C4-2B (cell line): ENCODE data around the gene SLC2A13.

Source experiments
- H3K27ac ChIP-seq: fragments of 450-650 bp; 2 replicates; pipeline ENCODE4 v1.5.1; 2017
- ZFX ChIP-seq: fragments of 450-650 bp; IDR thresholded peaks from 2 replicates; pipeline ENCODE4 v1.6.1; 2017
- TF ChIP-seq, protein P1 (sequence below): fragments of 450-650 bp; conservative IDR thresholded peaks from 2 replicates; pipeline ENCODE4 v1.5.1; 2017; ENCODE audit warnings: mild to moderate bottlenecking

SLC2A13 gene

DNA sequence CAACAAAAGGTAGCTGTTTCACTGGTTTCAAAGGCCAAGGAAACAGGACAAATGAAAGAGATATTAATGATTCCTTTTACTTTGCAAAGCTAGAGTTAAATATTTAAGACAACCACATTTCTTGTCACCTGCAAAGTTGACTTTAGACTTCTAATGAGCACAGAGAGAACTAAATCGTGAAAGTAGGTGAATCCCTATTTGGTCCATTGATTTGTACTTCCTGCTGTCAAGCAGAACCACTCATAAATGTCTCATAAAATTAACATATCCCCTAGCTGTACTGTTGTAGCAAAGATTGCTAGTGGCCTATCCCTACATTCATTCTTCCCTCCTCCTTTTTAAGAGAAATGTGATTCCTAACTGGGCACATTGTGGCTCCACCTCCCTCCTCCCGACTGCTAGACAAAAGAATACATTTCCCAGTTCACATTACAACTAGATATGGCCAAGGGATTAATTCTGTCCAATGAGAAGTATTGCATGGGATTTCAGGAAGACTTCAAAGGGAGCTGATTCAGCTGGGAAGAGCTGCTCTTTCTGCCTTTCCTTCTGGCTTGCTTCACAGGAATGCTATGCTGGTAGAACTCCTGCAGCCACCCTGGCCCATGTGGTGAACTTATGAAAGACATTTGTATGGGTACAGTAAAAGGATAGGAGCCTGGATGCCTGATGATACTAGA lies 258.8 kb downstream of the SLC2A13 start:
- no peak for TF ChIP-seq ZFX
- TF ChIP-seq, protein P1, sequence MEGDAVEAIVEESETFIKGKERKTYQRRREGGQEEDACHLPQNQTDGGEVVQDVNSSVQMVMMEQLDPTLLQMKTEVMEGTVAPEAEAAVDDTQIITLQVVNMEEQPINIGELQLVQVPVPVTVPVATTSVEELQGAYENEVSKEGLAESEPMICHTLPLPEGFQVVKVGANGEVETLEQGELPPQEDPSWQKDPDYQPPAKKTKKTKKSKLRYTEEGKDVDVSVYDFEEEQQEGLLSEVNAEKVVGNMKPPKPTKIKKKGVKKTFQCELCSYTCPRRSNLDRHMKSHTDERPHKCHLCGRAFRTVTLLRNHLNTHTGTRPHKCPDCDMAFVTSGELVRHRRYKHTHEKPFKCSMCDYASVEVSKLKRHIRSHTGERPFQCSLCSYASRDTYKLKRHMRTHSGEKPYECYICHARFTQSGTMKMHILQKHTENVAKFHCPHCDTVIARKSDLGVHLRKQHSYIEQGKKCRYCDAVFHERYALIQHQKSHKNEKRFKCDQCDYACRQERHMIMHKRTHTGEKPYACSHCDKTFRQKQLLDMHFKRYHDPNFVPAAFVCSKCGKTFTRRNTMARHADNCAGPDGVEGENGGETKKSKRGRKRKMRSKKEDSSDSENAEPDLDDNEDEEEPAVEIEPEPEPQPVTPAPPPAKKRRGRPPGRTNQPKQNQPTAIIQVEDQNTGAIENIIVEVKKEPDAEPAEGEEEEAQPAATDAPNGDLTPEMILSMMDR = no peak
- H3K27ac ChIP-seq = no peak overlapping the region

DNA sequence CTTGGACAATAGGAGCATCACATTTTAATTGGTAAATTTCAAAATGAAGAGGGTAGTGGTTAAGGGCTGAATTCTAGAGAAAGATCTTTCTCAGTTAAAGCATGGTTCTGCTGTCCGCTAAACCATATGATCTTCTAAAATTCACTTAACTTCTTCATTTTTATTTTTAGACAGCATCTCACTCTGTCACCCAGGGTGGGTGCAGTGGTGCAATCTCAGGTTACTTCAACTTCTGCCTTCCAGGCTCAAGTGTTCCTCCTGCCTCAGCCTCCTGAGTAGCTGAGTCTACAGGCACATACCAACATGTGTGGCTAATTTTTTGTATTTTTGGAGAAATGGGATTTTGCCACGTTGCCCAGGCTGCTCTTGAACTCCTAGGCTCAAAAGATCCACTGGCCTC lies 259.6 kb downstream of the SLC2A13 start:
- H3K27ac ChIP-seq = no peak overlapping the region
- no peak for TF ChIP-seq ZFX
- TF ChIP-seq, protein P1 = no peak

DNA sequence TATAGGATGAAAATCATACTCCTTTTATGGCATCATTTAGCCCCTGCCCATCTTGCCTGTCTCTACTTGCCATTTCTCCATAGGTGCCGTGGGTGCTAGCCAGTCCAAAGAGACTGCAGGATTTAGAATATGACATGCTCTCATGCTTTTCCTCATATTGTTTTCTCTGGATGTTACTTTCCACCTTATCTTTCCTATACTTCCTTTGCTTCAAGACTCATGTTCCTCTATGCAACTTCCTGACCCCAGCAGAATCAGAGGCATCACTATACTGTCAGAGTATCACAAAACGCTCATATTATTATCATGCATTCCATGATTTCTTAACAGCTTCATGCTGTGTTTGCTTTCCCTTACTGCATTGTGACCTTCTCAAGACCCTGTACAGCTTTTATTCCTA lies 265.5 kb downstream of the SLC2A13 start:
- TF ChIP-seq, protein P1 = no peak
- no peak for TF ChIP-seq ZFX
- no peak overlapping the region for H3K27ac ChIP-seq

DNA sequence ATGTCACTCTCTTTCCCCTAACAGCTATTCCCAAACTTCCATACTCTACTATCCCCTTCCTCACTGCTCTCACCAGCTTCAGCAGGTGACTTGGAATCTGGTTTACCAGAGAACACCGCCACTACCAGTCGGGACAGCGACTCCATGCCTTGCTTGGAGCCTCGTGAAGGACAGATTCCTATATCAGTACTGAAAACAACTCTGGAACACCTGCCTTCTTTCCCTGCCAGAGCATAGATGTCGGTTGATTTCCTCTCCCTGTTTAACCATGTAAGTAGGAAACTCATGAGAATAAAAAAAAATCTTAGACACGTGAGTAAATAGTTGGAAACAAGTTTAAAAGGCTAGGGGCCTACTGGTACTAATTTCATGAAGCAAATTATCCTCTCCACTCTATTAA lies 266.8 kb downstream of the SLC2A13 start:
- TF ChIP-seq, protein P1 = no peak
- no peak for TF ChIP-seq ZFX
- H3K27ac ChIP-seq = no peak overlapping the region

DNA sequence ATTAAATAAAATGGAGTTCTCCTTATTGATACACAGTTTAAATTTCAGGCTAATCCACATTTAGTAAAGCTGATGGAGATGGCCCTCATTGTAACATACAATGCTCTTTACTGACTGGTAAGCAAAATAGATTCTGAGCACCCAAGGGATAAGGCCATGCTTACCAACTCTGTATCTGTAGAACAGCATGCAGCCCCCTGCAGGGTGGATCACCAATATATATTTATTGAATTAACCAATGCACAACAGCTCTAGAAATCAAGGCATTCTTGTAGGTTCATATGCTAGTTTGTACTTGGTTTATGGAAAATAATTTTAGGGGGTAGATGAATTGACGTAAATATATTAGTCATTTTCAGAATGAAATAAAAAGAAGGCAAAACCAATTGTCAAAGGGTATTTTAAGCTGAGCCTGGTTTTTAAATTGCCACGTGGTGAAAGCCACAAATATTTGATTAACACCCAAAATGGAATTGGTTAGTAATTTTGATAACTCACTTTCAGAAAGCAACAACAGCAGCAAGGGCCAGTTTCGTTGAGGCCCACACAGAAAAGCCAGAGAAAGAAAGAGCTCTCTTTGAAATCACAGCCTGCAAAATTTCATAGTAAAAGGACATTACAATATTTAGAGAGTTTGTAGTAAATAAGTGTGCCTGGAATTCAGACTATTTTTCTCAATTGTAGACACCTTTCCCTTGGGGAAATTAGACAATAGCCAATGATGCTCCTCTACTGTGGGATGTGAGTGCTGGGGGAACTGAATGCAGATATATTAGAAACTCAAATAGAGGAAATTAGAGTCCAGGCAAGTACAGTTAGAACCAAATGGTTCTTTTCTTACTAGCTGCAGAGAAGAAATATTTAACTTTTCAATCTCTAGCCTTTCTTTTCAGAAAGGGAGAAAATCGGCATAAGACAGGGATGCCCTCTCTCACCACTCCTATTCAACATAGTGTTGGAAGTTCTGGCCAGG lies 270.1 kb downstream of the SLC2A13 start:
- no peak overlapping the region for H3K27ac ChIP-seq
- TF ChIP-seq ZFX = no peak
- TF ChIP-seq, protein P1 = no peak

DNA sequence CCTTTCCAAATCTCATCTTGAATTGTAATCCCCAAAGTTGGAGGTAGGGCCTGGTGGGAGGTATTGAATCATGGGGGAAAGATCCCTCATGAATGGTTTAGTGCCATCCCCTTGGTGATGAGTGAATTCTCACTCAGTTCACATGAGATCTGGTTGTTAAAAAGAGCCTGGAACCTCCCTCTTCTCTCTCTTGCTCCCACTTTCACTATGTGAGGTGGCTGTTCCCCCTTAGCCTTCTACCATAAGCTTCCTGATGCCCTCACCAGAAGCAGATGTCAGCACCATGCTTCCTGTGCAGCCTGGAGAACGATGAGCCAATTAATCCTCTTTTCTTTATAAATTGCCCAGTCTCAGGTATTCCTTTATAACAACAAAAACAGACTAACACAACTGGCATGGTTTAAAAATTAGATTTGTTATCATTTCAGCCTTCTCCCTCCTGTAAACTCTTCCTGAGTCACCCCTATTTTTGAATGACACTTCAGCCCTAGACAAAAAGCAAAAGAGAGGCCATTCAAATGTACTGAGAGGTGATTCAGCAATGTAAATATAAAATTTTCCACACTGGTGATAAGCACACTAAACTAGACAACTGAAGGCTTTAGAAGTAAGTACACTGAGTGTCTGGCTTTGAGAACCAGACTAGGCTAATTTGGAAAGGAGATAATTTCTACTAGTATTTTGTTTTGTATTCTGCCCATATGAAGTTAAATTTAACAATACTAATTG lies 274.1 kb downstream of the SLC2A13 start:
- H3K27ac ChIP-seq = no peak overlapping the region
- TF ChIP-seq, protein P1 = no peak
- no peak for TF ChIP-seq ZFX
